ENCODE data around the gene AHRR. TPM values are rescaled to one million over a fixed set of nuclear protein-coding genes. Genes with fewer than 3 reads are reported as not detected.
"Not testable (repeated sequence)": the region's sequence is repeated elsewhere in the genome, so short reads cannot be mapped to it uniquely, and the experiment has no call there.

Gene AHRR
- total and polyA plus RNA-seq, 2 donors, result 0.34 to 0.52 TPM

DNA sequence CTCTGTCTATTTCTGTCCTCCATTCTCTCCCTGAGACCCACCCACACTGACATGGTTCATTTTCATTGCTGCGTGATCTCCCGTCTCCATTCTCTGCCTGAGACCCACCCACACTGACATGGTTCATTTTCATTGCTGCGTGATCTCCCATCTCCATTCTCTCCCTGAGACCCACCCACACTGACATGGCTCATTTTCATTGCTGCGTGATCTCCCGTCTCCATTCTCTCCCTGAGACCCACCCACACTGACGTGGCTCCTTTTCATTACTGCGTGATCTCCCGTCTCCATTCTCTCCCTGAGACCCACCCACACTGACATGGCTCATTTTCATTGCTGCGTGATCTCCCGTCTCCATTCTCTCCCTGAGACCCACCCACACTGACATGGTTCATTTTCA, 30.2 kb upstream of the AHRR start:
- H3K9me3 ChIP-seq (ENCODE audit: control insufficient read depth in 2 of 2, insufficient read depth in 1 of 2, low read length in 1 of 2); DNase-seq (ENCODE audit: low read depth in 6 of 9, low spot score in 9 of 9); H3K27me3 ChIP-seq (ENCODE audit: control insufficient read depth in 2 of 2, insufficient read depth in 1 of 2, low read length in 1 of 2); H3K4me3 ChIP-seq (ENCODE audit: low read length in 2 of 2); H3K27ac ChIP-seq (ENCODE audit: low read depth in 1 of 2, low read length in 1 of 2); H3K4me1 ChIP-seq (ENCODE audit: control insufficient read depth in 2 of 2, insufficient read depth in 2 of 2, low read length in 2 of 2): not testable (repeated sequence)
- WGBS, result 99% methylated on average over 10 of the region's 10 CpGs
- H3K36me3 ChIP-seq (ENCODE audit: control insufficient read depth in 2 of 2, insufficient read depth in 2 of 2, low read length in 1 of 2), result peaks cover 10 to 13% of the 10 kb centered on the region in 2 donors

DNA sequence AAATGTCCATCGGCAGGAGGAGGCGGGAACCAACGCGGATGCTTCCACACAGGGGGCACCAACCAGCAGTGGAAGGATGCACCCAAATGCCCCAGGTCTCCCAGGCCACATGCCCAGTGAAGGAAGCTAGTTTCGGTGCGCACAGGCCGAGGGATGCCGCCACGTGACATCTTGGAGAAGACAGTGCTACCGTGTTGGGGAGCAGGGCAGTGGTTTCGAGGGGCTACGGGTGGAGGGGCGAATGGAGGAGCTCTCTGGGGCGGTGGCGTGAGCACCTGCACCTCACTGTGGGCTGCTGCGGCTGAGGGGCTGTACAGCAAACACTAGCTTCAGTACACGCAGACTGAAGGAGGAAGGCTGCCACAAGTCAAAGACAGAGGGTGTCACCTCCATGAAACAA, 26.7 kb upstream of the AHRR start:
- not testable (repeated sequence) for H3K27me3 ChIP-seq (ENCODE audit: control insufficient read depth in 2 of 2, insufficient read depth in 1 of 2, low read length in 1 of 2); H3K36me3 ChIP-seq (ENCODE audit: control insufficient read depth in 2 of 2, insufficient read depth in 2 of 2, low read length in 1 of 2); H3K4me3 ChIP-seq (ENCODE audit: low read length in 2 of 2); H3K9me3 ChIP-seq (ENCODE audit: control insufficient read depth in 2 of 2, insufficient read depth in 1 of 2, low read length in 1 of 2); H3K27ac ChIP-seq (ENCODE audit: low read depth in 1 of 2, low read length in 1 of 2); DNase-seq (ENCODE audit: low read depth in 6 of 9, low spot score in 9 of 9)
- peaks cover 0 to 10% of the 10 kb centered on the region in 2 donors for H3K4me1 ChIP-seq (ENCODE audit: control insufficient read depth in 2 of 2, insufficient read depth in 2 of 2, low read length in 2 of 2)
- WGBS, result 95% methylated on average over 17 of the region's 17 CpGs

DNA sequence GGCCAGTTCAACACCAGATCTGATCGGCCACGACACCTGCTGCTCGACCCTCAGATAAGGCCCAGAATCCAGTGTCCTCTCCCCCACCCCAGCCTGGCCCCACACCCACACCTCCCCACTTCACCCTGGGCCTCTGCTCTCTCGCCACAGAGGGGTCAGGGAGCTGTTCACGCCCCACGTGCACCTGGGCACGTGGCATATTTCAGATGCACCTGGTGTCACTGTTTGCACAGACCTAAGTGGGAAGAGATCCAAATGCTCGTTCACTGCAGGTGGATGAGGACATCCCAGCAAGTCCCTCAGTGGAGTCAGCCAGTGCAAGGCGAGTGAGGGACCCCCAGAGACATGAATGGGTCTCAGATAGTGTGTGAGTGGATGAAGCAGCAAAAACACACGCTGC, 25.3 kb upstream of the AHRR start:
- not testable (repeated sequence) for H3K4me3 ChIP-seq (ENCODE audit: low read length in 2 of 2); DNase-seq (ENCODE audit: low read depth in 6 of 9, low spot score in 9 of 9); H3K27ac ChIP-seq (ENCODE audit: low read depth in 1 of 2, low read length in 1 of 2); H3K9me3 ChIP-seq (ENCODE audit: control insufficient read depth in 2 of 2, insufficient read depth in 1 of 2, low read length in 1 of 2); H3K27me3 ChIP-seq (ENCODE audit: control insufficient read depth in 2 of 2, insufficient read depth in 1 of 2, low read length in 1 of 2); H3K36me3 ChIP-seq (ENCODE audit: control insufficient read depth in 2 of 2, insufficient read depth in 2 of 2, low read length in 1 of 2)
- 83% methylated on average over 10 of the region's 10 CpGs for WGBS
- peaks cover 0 to 10% of the 10 kb centered on the region in 2 donors for H3K4me1 ChIP-seq (ENCODE audit: control insufficient read depth in 2 of 2, insufficient read depth in 2 of 2, low read length in 2 of 2)

DNA sequence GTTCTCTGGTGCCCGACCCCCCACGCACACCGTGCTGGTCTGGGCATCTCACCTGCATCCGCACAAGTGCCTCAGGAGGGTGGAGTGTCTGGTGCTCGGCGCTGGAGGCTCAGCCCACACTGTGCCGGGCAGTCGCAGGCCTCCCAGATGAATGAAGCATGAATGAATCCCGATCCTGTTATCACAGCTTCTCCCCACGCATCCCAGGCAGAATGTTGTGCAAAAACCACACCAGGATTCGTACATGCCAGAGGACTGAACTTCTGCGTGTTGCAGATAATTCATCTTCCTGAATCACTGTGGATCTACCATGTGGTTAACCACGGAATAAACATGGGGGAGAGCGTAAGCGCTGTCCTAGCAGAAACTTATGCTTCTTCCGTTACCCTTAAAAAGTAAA, 24.6 kb upstream of the AHRR start:
- 45% methylated on average over 16 of the region's 16 CpGs for WGBS
- peaks cover 0 to 10% of the 10 kb centered on the region in 2 donors for H3K9me3 ChIP-seq (ENCODE audit: control insufficient read depth in 2 of 2, insufficient read depth in 1 of 2, low read length in 1 of 2)
- not testable (repeated sequence) for H3K4me3 ChIP-seq (ENCODE audit: low read length in 2 of 2); H3K36me3 ChIP-seq (ENCODE audit: control insufficient read depth in 2 of 2, insufficient read depth in 2 of 2, low read length in 1 of 2); H3K27me3 ChIP-seq (ENCODE audit: control insufficient read depth in 2 of 2, insufficient read depth in 1 of 2, low read length in 1 of 2); H3K27ac ChIP-seq (ENCODE audit: low read depth in 1 of 2, low read length in 1 of 2)
- DNase-seq (ENCODE audit: low read depth in 6 of 9, low spot score in 9 of 9), result peak in 1 of 9 donors; percentile 52
- H3K4me1 ChIP-seq (ENCODE audit: control insufficient read depth in 2 of 2, insufficient read depth in 2 of 2, low read length in 2 of 2), result peaks cover 0 to 10% of the 10 kb centered on the region in 2 donors

DNA sequence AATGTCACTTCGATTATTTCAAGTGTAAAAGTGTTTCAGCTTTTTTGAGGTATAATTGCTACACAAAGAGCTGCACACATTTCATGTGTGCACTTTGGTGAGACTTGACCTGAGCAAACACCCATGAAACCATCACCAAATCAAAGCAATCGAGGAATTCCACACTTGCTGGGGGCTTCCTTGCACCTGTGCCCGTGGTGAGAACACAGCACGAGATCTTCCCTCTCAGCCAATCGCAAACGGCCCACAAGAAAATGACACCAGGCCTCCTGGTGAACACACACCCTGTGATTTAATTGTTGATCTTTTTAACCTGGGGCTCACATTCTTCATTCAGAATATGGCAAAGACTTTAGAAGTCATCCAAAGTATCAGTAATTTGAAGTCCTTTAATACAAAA, 24.1 kb upstream of the AHRR start:
- H3K4me3 ChIP-seq (ENCODE audit: low read length in 2 of 2); H3K27me3 ChIP-seq (ENCODE audit: control insufficient read depth in 2 of 2, insufficient read depth in 1 of 2, low read length in 1 of 2); H3K27ac ChIP-seq (ENCODE audit: low read depth in 1 of 2, low read length in 1 of 2); H3K36me3 ChIP-seq (ENCODE audit: control insufficient read depth in 2 of 2, insufficient read depth in 2 of 2, low read length in 1 of 2): not testable (repeated sequence)
- Histone ChIP-seq H3K9me3 (ENCODE audit: control insufficient read depth in 2 of 2, insufficient read depth in 1 of 2, low read length in 1 of 2) (peaks cover 0 to 15% of the 10 kb centered on the region in 2 donors), H3K4me1 (ENCODE audit: control insufficient read depth in 2 of 2, insufficient read depth in 2 of 2, low read length in 2 of 2) (peaks cover 0 to 12% of the 10 kb centered on the region in 2 donors)
- WGBS, result 32% methylated on average over 6 of the region's 6 CpGs
- peak in 1 of 9 donors; percentile 38 for DNase-seq (ENCODE audit: low read depth in 6 of 9, low spot score in 9 of 9)

DNA sequence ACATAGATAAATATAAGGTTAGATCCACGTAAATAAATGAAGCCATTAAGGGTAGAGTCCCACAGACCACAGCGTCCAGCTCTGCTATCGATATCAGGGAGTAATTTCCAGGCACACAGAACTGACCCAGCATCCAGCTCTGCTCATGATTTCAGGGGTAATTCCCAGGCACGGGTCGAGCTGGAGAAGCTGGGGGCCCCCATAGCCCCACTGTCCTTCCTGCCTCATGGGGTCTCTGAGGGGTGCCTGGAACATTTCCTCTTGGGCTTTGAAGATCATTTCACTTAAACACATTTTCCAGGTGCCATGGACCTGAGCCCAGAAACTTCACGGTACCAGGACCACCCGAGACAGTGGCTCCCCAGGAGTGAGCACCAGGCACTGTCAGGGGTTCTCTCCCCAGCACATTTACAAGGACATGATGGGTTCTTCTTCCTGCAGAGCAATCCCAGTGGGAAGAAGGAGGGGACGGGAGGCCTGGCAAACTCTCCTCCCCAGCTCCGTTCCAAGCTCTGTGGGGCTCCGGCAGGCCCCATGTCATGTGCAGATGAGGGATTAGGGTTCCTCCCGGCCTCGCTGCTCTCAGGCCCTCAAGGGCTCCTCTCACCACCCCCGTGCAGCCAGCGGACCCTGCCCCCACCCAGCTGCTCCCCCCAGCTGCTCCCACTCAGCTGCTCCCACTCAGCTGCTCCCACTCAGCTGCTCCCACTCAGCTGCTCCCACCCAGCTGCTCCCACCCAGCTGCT, 23.4 kb upstream of the AHRR start:
- H3K27me3 ChIP-seq (ENCODE audit: control insufficient read depth in 2 of 2, insufficient read depth in 1 of 2, low read length in 1 of 2); H3K27ac ChIP-seq (ENCODE audit: low read depth in 1 of 2, low read length in 1 of 2); H3K36me3 ChIP-seq (ENCODE audit: control insufficient read depth in 2 of 2, insufficient read depth in 2 of 2, low read length in 1 of 2); H3K4me3 ChIP-seq (ENCODE audit: low read length in 2 of 2); DNase-seq (ENCODE audit: low read depth in 6 of 9, low spot score in 9 of 9): not testable (repeated sequence)
- peaks cover 0 to 13% of the 10 kb centered on the region in 2 donors for H3K9me3 ChIP-seq (ENCODE audit: control insufficient read depth in 2 of 2, insufficient read depth in 1 of 2, low read length in 1 of 2)
- H3K4me1 ChIP-seq (ENCODE audit: control insufficient read depth in 2 of 2, insufficient read depth in 2 of 2, low read length in 2 of 2), result peaks cover 0 to 15% of the 10 kb centered on the region in 2 donors
- WGBS, result 95% methylated on average over 14 of the region's 14 CpGs

DNA sequence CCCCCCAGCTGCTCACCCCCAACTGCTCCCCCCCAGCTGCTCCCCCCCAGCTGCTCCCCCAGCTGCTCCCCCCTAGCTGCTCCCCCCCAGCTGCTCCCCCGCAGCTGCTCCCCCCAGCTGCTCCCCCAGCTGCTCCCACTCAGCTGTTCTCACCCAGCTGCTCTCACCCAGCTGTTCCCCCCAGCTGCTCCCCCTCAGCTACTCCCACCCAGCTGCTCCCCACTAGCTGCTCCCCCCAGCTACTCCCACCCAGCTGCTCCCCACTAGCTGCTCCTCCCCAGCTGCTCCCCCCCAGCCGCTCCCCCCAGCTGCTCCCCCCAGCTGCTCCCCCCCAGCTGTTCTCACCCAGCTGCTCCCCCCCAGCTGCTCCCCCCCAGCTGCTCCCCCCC, 22.8 kb upstream of the AHRR start:
- no peaks in the 10 kb centered on the region for H3K27me3 ChIP-seq (ENCODE audit: control insufficient read depth in 2 of 2, insufficient read depth in 1 of 2, low read length in 1 of 2)
- H3K9me3 ChIP-seq (ENCODE audit: control insufficient read depth in 2 of 2, insufficient read depth in 1 of 2, low read length in 1 of 2), result peaks cover 0 to 13% of the 10 kb centered on the region in 2 donors
- no peaks in the 10 kb centered on the region for H3K36me3 ChIP-seq (ENCODE audit: control insufficient read depth in 2 of 2, insufficient read depth in 2 of 2, low read length in 1 of 2)
- no peak overlapping the region for H3K27ac ChIP-seq (ENCODE audit: low read depth in 1 of 2, low read length in 1 of 2)
- H3K4me3 ChIP-seq (ENCODE audit: low read length in 2 of 2), result no peak overlapping the region
- 32% methylated on average over 2 of the region's 2 CpGs for WGBS
- DNase-seq (ENCODE audit: low read depth in 6 of 9, low spot score in 9 of 9), result no peak
- peaks cover 0 to 15% of the 10 kb centered on the region in 2 donors for H3K4me1 ChIP-seq (ENCODE audit: control insufficient read depth in 2 of 2, insufficient read depth in 2 of 2, low read length in 2 of 2)

DNA sequence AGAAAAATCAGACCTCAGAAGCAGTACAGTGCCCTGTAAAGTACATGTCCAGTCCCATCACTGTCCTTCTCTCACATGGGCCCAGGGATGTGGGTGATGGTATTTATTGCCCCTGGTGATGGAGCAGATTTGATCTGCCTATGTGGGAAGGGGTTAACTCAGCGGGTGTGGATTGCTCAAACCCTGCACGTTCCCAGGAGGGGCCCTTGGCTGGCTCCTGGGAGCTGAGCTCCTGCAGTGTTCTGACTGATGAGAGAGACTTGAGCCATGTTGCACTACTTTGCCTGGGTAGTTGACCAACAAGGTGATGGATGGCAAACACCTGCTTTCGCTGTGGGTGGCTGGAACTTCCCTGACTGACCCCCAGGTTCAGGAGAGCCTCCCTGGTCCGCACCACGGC, 21.6 kb upstream of the AHRR start:
- 98% methylated on average over 5 of the region's 5 CpGs for WGBS
- peaks cover 0 to 13% of the 10 kb centered on the region in 2 donors for H3K9me3 ChIP-seq (ENCODE audit: control insufficient read depth in 2 of 2, insufficient read depth in 1 of 2, low read length in 1 of 2)
- peaks cover 0 to 15% of the 10 kb centered on the region in 2 donors for H3K4me1 ChIP-seq (ENCODE audit: control insufficient read depth in 2 of 2, insufficient read depth in 2 of 2, low read length in 2 of 2)
- not testable (repeated sequence) for H3K36me3 ChIP-seq (ENCODE audit: control insufficient read depth in 2 of 2, insufficient read depth in 2 of 2, low read length in 1 of 2); H3K27me3 ChIP-seq (ENCODE audit: control insufficient read depth in 2 of 2, insufficient read depth in 1 of 2, low read length in 1 of 2); DNase-seq (ENCODE audit: low read depth in 6 of 9, low spot score in 9 of 9); H3K4me3 ChIP-seq (ENCODE audit: low read length in 2 of 2); H3K27ac ChIP-seq (ENCODE audit: low read depth in 1 of 2, low read length in 1 of 2)

DNA sequence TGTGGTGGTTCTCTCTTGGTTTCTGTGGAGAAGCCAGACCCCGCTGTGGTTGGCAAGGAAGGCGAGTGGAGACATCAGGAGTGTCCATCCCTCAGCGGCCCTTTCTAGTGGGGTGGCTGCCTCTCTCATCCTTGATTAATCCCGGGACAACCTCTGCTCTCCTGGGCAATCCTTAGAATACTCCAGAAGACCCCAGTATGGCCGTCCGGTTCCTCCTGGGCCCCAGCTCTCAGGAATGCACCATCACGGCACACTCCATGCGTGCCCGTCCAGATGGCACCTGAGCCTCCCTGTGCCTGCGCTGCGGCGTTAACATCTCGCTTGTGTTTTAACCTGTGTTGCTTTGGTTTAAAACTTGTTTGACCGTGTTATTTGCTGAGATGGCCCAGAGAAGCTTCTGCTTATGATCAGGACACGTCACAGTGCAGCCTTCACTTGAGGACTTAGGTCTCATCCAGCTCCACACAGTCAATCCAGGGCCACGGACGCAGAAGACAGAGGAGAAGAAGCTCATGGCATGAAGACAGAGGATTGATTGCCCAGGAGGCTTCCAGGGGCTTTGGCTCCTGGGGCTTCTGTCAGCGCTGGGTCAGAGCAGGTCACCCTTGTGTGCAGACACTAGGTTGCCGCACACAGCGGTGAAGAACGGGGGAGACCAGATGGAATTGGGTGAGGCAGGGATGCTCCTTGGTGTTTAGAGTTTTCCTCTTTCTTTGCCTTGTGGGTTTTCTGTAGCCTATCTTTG, 20.7 kb upstream of the AHRR start:
- H3K27me3 ChIP-seq (ENCODE audit: control insufficient read depth in 2 of 2, insufficient read depth in 1 of 2, low read length in 1 of 2); DNase-seq (ENCODE audit: low read depth in 6 of 9, low spot score in 9 of 9); H3K27ac ChIP-seq (ENCODE audit: low read depth in 1 of 2, low read length in 1 of 2); H3K36me3 ChIP-seq (ENCODE audit: control insufficient read depth in 2 of 2, insufficient read depth in 2 of 2, low read length in 1 of 2); H3K4me3 ChIP-seq (ENCODE audit: low read length in 2 of 2): not testable (repeated sequence)
- WGBS, result 95% methylated on average over 21 of the region's 21 CpGs
- Histone ChIP-seq H3K9me3 (ENCODE audit: control insufficient read depth in 2 of 2, insufficient read depth in 1 of 2, low read length in 1 of 2) (peaks cover 0 to 13% of the 10 kb centered on the region in 2 donors), H3K4me1 (ENCODE audit: control insufficient read depth in 2 of 2, insufficient read depth in 2 of 2, low read length in 2 of 2) (peaks cover 0 to 15% of the 10 kb centered on the region in 2 donors)

Data from thymus (tissue), 11 donors.